GM19035 (cell line): ENCODE measurements around the gene FOXD4L4.
"Not testable (repeated sequence)": the region's sequence is repeated elsewhere in the genome, so short reads cannot be mapped to it uniquely, and the experiment has no call there.

Experiments used
- ATAC-seq: cut with Tn5 transposase; IDR thresholded peaks from one replicate; pipeline ENCODE4 v1.9.1; 2021; ENCODE audit not compliant: unreplicated experiment

Gene FOXD4L4

DNA sequence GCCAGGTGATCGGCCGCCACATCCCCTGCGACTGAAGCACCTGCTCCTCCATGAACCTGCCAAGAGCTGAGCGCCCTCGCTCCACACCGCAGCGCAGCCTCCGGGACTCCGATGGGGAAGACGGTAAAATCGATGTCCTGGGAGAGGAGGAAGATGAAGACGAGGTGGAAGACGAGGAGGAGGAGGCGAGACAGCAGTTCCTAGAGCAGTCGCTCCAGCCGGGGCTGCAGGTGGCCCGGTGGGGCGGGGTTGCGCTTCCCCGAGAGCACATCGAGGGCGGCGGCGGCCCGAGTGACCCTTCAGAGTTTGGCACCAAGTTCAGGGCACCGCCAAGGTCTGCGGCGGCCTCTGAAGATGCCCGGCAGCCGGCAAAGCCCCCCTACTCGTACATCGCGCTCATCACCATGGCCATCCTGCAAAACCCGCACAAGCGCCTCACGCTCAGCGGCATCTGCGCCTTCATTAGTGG is at the start of gene FOXD4L4:
Gene FOXD4L4, plus strand, starts transcription at position 51 of the 469 bp plus-strand sequence. Its CDS starts 0 bp downstream, at position 51.
- ATAC-seq: not testable (repeated sequence)

DNA sequence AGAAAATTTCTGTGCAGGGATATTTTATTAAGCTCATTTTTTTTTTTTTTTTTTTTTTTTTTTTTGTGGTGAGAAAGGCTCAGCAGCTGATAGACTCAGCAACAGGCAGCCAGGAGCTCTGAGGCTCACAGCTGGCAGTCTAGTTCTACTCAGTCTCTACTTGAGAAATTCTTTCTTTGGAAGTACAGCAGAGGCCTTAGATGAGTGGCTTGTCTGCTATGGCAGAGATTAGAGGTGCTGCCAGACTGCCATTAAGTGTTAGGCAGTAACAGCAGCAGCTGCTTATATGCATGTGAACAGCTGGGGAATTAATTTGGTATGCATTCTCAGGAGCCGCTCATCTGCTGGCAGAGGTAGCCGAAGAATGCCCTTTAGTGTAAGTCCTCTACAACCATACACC is 33.4 kb upstream of the FOXD4L4 start:
- ATAC-seq: not testable (repeated sequence)

DNA sequence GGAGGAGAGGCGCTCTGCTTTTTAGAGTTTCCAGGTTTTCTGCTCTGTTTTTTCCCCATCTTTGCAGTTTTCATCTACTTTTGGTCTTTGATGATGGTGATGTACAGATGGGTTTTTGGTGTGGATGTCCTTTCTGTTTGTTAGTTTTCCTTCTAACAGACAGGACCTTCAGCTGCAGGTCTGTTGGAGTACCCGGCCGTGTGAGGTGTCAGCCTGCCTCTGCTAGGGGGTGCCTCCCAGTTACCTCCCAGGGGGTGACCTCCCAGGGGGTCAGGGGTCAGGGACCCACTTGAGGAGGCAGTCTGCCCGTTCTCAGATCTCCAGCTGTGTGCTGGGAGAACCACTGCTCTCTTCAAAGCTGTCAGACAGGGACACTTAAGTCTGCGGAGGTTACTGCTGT is 22.5 kb upstream of the FOXD4L4 start:
- not testable (repeated sequence) for ATAC-seq

DNA sequence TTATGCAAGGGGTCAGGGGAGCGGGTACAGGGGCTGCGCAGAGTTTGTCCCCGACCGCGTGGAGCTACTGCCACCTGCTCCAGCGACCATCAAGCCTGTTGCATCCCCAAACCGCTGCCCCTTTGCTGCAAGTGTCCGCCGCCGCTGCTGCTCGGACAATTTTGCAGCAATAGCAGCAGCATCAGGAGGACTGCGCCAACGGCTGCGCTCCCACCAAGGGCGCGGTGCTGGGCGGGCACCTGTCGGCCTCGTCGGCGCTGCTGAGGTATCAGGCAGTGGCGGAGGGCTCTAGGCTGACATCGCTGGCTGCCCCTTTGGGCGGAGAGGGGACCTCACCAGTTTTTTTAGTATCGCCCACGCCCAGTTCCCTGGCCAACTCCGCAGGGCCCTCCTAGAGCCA is 1.2 kb downstream of the FOXD4L4 start:
- not testable (repeated sequence) for ATAC-seq
